ENCODE data around the gene DTX3.

DTX3 gene

GRCh38 chr12:57625261-57626032 is 20.8 kb downstream of the DTX3 start:
- no peak overlapping the region for H3K4me3 ChIP-seq (ENCODE audit: low read depth, low read length)
- no peak for TF ChIP-seq CTCF (IDR thresholded peaks at IDR 0.05; ENCODE audit: insufficient read depth, low read depth, low read length, missing control alignments)
- no peak for DNase-seq (ENCODE audit: low read depth)

GRCh38 chr12:57626111-57626920 is 21.7 kb downstream of the DTX3 start:
- H3K4me3 ChIP-seq (ENCODE audit: low read depth, low read length): no peak overlapping the region
- no peak for TF ChIP-seq CTCF (IDR thresholded peaks at IDR 0.05; ENCODE audit: insufficient read depth, low read depth, low read length, missing control alignments)
- no peak for DNase-seq (ENCODE audit: low read depth)

- DNase-seq (ENCODE audit: low read depth): no peak
Measured at GRCh38 chr12:57626921-57627445, 22.4 kb downstream of the DTX3 start.

GRCh38 chr12:57627501-57628279 is 23.1 kb downstream of the DTX3 start:
- no peak overlapping the region for H3K4me3 ChIP-seq (ENCODE audit: low read depth, low read length)
- TF ChIP-seq CTCF (IDR thresholded peaks at IDR 0.05; ENCODE audit: insufficient read depth, low read depth, low read length, missing control alignments): no peak
- no peak for DNase-seq (ENCODE audit: low read depth)

More at GRCh38 chr12:57626921-57627445, 22.4 kb downstream of the DTX3 start:
- TF ChIP-seq CTCF (IDR thresholded peaks at IDR 0.05; ENCODE audit: insufficient read depth, low read depth, low read length, missing control alignments): no peak
- H3K4me3 ChIP-seq (ENCODE audit: low read depth, low read length): no peak overlapping the region

GRCh38 chr12:57628280-57629191 is 23.9 kb downstream of the DTX3 start:
- H3K4me3 ChIP-seq (ENCODE audit: low read depth, low read length): no peak overlapping the region
- TF ChIP-seq CTCF (IDR thresholded peaks at IDR 0.05; ENCODE audit: insufficient read depth, low read depth, low read length, missing control alignments): no peak
- DNase-seq (ENCODE audit: low read depth): no peak

Data from GM12865 (cell line).